H1 (cell line): ENCODE measurements around the gene SLC8A1. TPM values are rescaled to one million over a fixed set of nuclear protein-coding genes. Genes with fewer than 3 reads are reported as not detected.

Experiments
- CTCF ChIA-PET: fragments of 300-600 bp; sonication (Branson Sonifier 250); formaldehyde crosslinking; loops from one replicate; lab custom pipeline; 2021; ENCODE audit not compliant: partially characterized antibody; lab: Charles Lee
- POLR2A ChIA-PET: fragments of 300-600 bp; sonication (Branson Sonifier 250); formaldehyde crosslinking; loops from one replicate; lab custom pipeline; 2021; ENCODE audit warnings: inconsistent platforms; ENCODE audit not compliant: partially characterized antibody; lab: Charles Lee
- DNase-seq, 2 experiments: peaks; one replicate each; pipeline versions ENCODE4 v3.0.0 to v3.0.0-alpha.2; 2010 to 2022; ENCODE audit warnings: low spot score in 2 of 2, low read depth in 1 of 2, mixed read lengths in 1 of 2
- FAIRE-seq: peaks from 2 replicates; lab custom pipeline; 2011; peaks lifted over from hg19 to GRCh38; lab: Jason Lieb, UNC
- H2AFZ ChIP-seq: 2 replicates; pipeline ENCODE4 v1.8.1; 2012; ENCODE audit warnings: low read length, inconsistent platforms
- H2AK5ac ChIP-seq: 2 replicates; pipeline ENCODE4 v1.6.1; 2013; ENCODE audit warnings: low read depth, low read length
- H2BK120ac ChIP-seq: replicated peaks from 2 replicates; pipeline ENCODE3; 2013; ENCODE audit warnings: low read depth, low read length, inconsistent platforms
- H2BK12ac ChIP-seq: 2 replicates; pipeline ENCODE4 v1.6.1; 2013; ENCODE audit warnings: low read depth, low read length
- H2BK15ac ChIP-seq: 2 replicates; pipeline ENCODE4 v1.6.1; 2013; ENCODE audit warnings: low read length
- H2BK20ac ChIP-seq: 2 replicates; pipeline ENCODE4 v1.6.1; 2013; ENCODE audit warnings: low read length
- H2BK5ac ChIP-seq: 2 replicates; pipeline ENCODE4 v1.6.1; 2013; ENCODE audit warnings: low read depth, low read length
- H3K14ac ChIP-seq: 2 replicates; pipeline ENCODE4 v1.6.1; 2013; ENCODE audit warnings: inconsistent platforms; ENCODE audit not compliant: insufficient read length
- H3K18ac ChIP-seq: 2 replicates; pipeline ENCODE4 v1.6.1; 2013; ENCODE audit warnings: low read length; ENCODE audit errors: extremely low read depth
- H3K23ac ChIP-seq: 2 replicates; pipeline ENCODE4 v1.6.1; 2013; ENCODE audit warnings: inconsistent platforms; ENCODE audit not compliant: insufficient read length
- H3K23me2 ChIP-seq: 2 replicates; pipeline ENCODE4 v1.6.1; 2013; ENCODE audit warnings: low read depth, low read length
- H3K27ac ChIP-seq: 2 replicates; pipeline ENCODE4 v1.6.1; 2011; ENCODE audit warnings: low read depth, low read length, inconsistent platforms
- H3K27me3 ChIP-seq, 4 experiments: replicated peaks in 1 of 4; 1 replicate in 1 of 4; 2 replicates in 3 of 4; pipeline versions ENCODE4 v1.6.1 to v1.8.1; 2011 to 2013; ENCODE audit warnings: low read length in 3 of 4, mild to moderate bottlenecking in 3 of 4, inconsistent platforms in 2 of 4, mixed read lengths in 2 of 4, moderate library complexity in 1 of 4; ENCODE audit not compliant: control insufficient read depth in 3 of 4, insufficient read depth in 3 of 4; ENCODE audit errors: extremely low read depth in 1 of 4
- H3K36me3 ChIP-seq, 4 experiments: 2 replicates each; pipeline versions ENCODE4 v1.6.1 to v1.8.1; 2011 to 2013; ENCODE audit warnings: mild to moderate bottlenecking in 4 of 4, low read length in 3 of 4, moderate library complexity in 2 of 4, control low read depth in 1 of 4, inconsistent platforms in 1 of 4; ENCODE audit not compliant: insufficient read depth in 4 of 4, control insufficient read depth in 2 of 4
- H3K4ac ChIP-seq: replicated peaks from 2 replicates; pipeline ENCODE3; 2013; ENCODE audit warnings: low read length, low read depth, mixed read lengths, inconsistent platforms; ENCODE audit not compliant: insufficient read length
- H3K4me1 ChIP-seq, 4 experiments: replicated peaks in 1 of 4; 1 replicate in 1 of 4; 2 replicates in 3 of 4; pipeline versions ENCODE4 v1.6.1 to v1.8.1; 2011 to 2013; ENCODE audit warnings: low read length in 3 of 4, inconsistent platforms in 2 of 4, mixed read lengths in 1 of 4; ENCODE audit not compliant: insufficient read depth in 4 of 4, control insufficient read depth in 3 of 4
- H3K4me2 ChIP-seq, 2 experiments: 2 replicates each; pipeline versions ENCODE4 v1.6.1 to v1.8.1; 2011 to 2013; ENCODE audit warnings: low read depth in 2 of 2, low read length in 2 of 2, control low read depth in 1 of 2, inconsistent platforms in 1 of 2, mild to moderate bottlenecking in 1 of 2; ENCODE audit not compliant: insufficient read depth in 1 of 2
- H3K4me3 ChIP-seq, 4 experiments: fragments of 200-600, 300-600 bp in 1 of 4; sonication (generic), shearing (Covaris generic), sonication (Bioruptor Twin) in 1 of 4; 2 replicates each; pipeline versions ENCODE4 v1.5.1 to v1.8.1; 2011 to 2016; ENCODE audit warnings: low read length in 4 of 4, low read depth in 3 of 4, control low read depth in 2 of 4, inconsistent platforms in 2 of 4, mild to moderate bottlenecking in 2 of 4, mixed read lengths in 1 of 4, moderate library complexity in 1 of 4; ENCODE audit not compliant: insufficient read depth in 2 of 4; ENCODE audit errors: extremely low read depth in 1 of 4
- H3K56ac ChIP-seq: replicated peaks from 2 replicates; pipeline ENCODE3; 2013; ENCODE audit warnings: low read depth, mild to moderate bottlenecking, mixed read lengths, low read length, inconsistent platforms; ENCODE audit not compliant: insufficient read length
- H3K79me1 ChIP-seq: 2 replicates; pipeline ENCODE4 v1.6.1; 2013; ENCODE audit warnings: low read depth, low read length, control low read depth
- H3K79me2 ChIP-seq, 2 experiments: 2 replicates each; pipeline versions ENCODE4 v1.6.1 to v1.8.1; 2012 to 2013; ENCODE audit warnings: low read length in 2 of 2, mild to moderate bottlenecking in 2 of 2, inconsistent platforms in 1 of 2; ENCODE audit not compliant: insufficient read depth in 2 of 2, control insufficient read depth in 1 of 2
- H3K9ac ChIP-seq, 4 experiments: replicated peaks in 1 of 4; 1 replicate in 1 of 4; 2 replicates in 3 of 4; pipeline versions ENCODE4 v1.6.1 to v1.8.1; 2011 to 2013; ENCODE audit warnings: low read depth in 3 of 4, low read length in 3 of 4, control low read depth in 2 of 4, mild to moderate bottlenecking in 2 of 4, moderate library complexity in 2 of 4, inconsistent platforms in 1 of 4; ENCODE audit errors: extremely low read depth in 1 of 4
- H3K9me3 ChIP-seq, 2 experiments: 2 replicates each; pipeline versions ENCODE4 v1.6.1 to v1.8.1; 2012 to 2013; ENCODE audit warnings: mild to moderate bottlenecking in 2 of 2, moderate library complexity in 2 of 2, control low read depth in 1 of 2, inconsistent platforms in 1 of 2, low read depth in 1 of 2, low read length in 1 of 2, mixed read lengths in 1 of 2; ENCODE audit not compliant: insufficient read depth in 2 of 2
- H4K20me1 ChIP-seq, 2 experiments: replicated peaks in 1 of 2; 2 replicates each; pipeline versions ENCODE3 to v1.8.1; 2011 to 2013; ENCODE audit warnings: inconsistent platforms in 2 of 2, low read length in 2 of 2, mild to moderate bottlenecking in 1 of 2; ENCODE audit not compliant: insufficient read depth in 2 of 2, control insufficient read depth in 1 of 2
- H4K5ac ChIP-seq: 2 replicates; pipeline ENCODE4 v1.6.1; 2013; ENCODE audit warnings: low read length, low read depth, mixed read lengths, inconsistent platforms; ENCODE audit not compliant: insufficient read length
- H4K8ac ChIP-seq: 2 replicates; pipeline ENCODE4 v1.8.0; 2013; ENCODE audit warnings: mild to moderate bottlenecking, moderate library complexity, low read length, inconsistent platforms; ENCODE audit not compliant: insufficient read depth; ENCODE audit errors: extremely low read depth
- H4K91ac ChIP-seq: replicated peaks from 2 replicates; pipeline ENCODE3; 2013; ENCODE audit warnings: low read length, mixed read lengths, inconsistent platforms; ENCODE audit not compliant: insufficient read length
- BRCA1 ChIP-seq: IDR thresholded peaks from 2 replicates; pipeline ENCODE4 v1.6.1; 2012; ENCODE audit warnings: low read depth, low read length, improper control_type of control experiment
- CHD2 ChIP-seq: IDR thresholded peaks from 2 replicates; pipeline ENCODE4 v1.6.1; 2012; ENCODE audit warnings: low read length, improper control_type of control experiment
- CTBP2 ChIP-seq: IDR thresholded peaks from 2 replicates; pipeline ENCODE4 v1.7.0; 2011; ENCODE audit warnings: borderline replicate concordance, mild to moderate bottlenecking, moderate library complexity, mixed read lengths, low read length; ENCODE audit not compliant: insufficient read depth, insufficient read length
- KDM1A ChIP-seq: fragments of 200-600, 300-600 bp; sonication (generic); IDR thresholded peaks from 2 replicates; pipeline ENCODE4 v1.7.1; 2016; ENCODE audit warnings: mild to moderate bottlenecking, low read length, borderline replicate concordance
- MAFK ChIP-seq: IDR thresholded peaks from 2 replicates; pipeline ENCODE4 v1.6.1; 2012; ENCODE audit warnings: low read depth, mild to moderate bottlenecking, improper control_type of control experiment, low read length
- NRF1 ChIP-seq: IDR thresholded peaks from 2 replicates; pipeline ENCODE4 v1.6.1; 2011; ENCODE audit warnings: mild to moderate bottlenecking, low read depth, low read length, improper control_type of control experiment
- POLR2A ChIP-seq, 2 experiments: IDR thresholded peaks; 1 replicate in 1 of 2; 2 replicates in 1 of 2; pipeline ENCODE4 v1.6.1; 2011; ENCODE audit warnings: low read depth in 2 of 2, low read length in 2 of 2, mild to moderate bottlenecking in 2 of 2; ENCODE audit errors: control extremely low read depth in 1 of 2
- ZNF274 ChIP-seq: IDR thresholded peaks from 2 replicates; pipeline ENCODE4 v1.7.0; 2012; ENCODE audit warnings: low read length, borderline replicate concordance; ENCODE audit errors: extremely low read depth
- WGBS, 2 experiments: shearing (Covaris generic) in 1 of 2; methylation state at CpG; one replicate each; pipeline versions ENCODE4 v1.1.6 to v1.1.7; 2013 to 2015; ENCODE audit warnings: low lambda C conversion rate in 2 of 2, mixed read lengths in 2 of 2, inconsistent platforms in 1 of 2, low coverage in 1 of 2, missing lambda C conversion rate in 1 of 2; ENCODE audit not compliant: insufficient replicate concordance in 2 of 2, insufficient coverage in 1 of 2, insufficient read length in 1 of 2; ENCODE audit errors: extremely low coverage in 1 of 2, missing lambda C conversion rate in 1 of 2; 5-methylcytosine and 5-hydroxymethylcytosine counted together
- polyA plus RNA-seq, 7 experiments: library from polyadenylated mRNA; depleted of rRNA in 3 of 7; stranded (reverse) in 5 of 7; unstranded in 2 of 7; fragments of >200 nt in 5 of 7; fragments of 200-250 nt in 2 of 7; gene quantifications; 1 replicate in 5 of 7; 2 replicates in 1 of 7; 4 replicates in 1 of 7; pipeline versions ENCODE4 v1.2.1 to v1.2.3, GENCODE V29; 2011 to 2013; ENCODE audit warnings: missing spikeins in 2 of 7, mixed read lengths in 2 of 7
- total RNA-seq: library from RNA; stranded (reverse); fragmentation: NEBNext Ultra II Directional; extraction: Animal tissue kit (Norgen Biotek cat#: 25700); gene quantifications from 2 replicates; pipeline ENCODE4 v1.2.1, GENCODE V29; 2021

SLC8A1 gene
- total and polyA plus RNA-seq, 2 of the 8 experiments (the other 6 are each of a cell fraction or from before 2014, with no cell fraction given) = 0.68 to 3.6 TPM

GRCh38 chr2:40406485-40407289, 45.2 kb downstream of the SLC8A1 start:
- Histone ChIP-seq H2BK120ac (no peak overlapping the region), H3K36me3 (no peaks in the 10 kb centered on the region), H3K4me2 (no peak overlapping the region), H3K23ac (no peak overlapping the region), H3K79me2 (no peaks in the 10 kb centered on the region), H2AFZ (no peak overlapping the region), H3K9me3 (no peaks in the 10 kb centered on the region), H3K18ac (no peak overlapping the region), H3K14ac (no peak overlapping the region), H4K20me1 (no peaks in the 10 kb centered on the region), H3K4me1 (no peaks in the 10 kb centered on the region; a peak in 1 of 7 replicates), H4K5ac (no peak overlapping the region), H2AK5ac (no peak overlapping the region), H2BK20ac (no peak overlapping the region), H2BK5ac (no peak overlapping the region), H2BK12ac (no peak overlapping the region), H4K8ac (no peak overlapping the region), H3K4me3 (no peak overlapping the region), H3K9ac (no peak overlapping the region), H3K27me3 (no peaks in the 10 kb centered on the region), H3K56ac (no peak overlapping the region), H2BK15ac (no peak overlapping the region), H3K4ac (no peak overlapping the region), H3K79me1 (no peaks in the 10 kb centered on the region), H3K27ac (no peak overlapping the region), H4K91ac (no peak overlapping the region), H3K23me2 (no peaks in the 10 kb centered on the region)
- DNase-seq = no peak
- ChIA-PET CTCF (interaction anchor here (0.7 to 1.2 kb wide), 2 partner anchors 17 to 199 kb away, joined by 3 read pairs; no protein-coding TSS in a partner anchor), POLR2A (no interaction called here)
- FAIRE-seq = no peak
- WGBS, 2 experiments = 93% methylated on average over 8 of the region's 8 CpGs; no CpG with 5 or more reads in 1 of the 2 experiments
- TF ChIP-seq NRF1 (no peak), BRCA1 (no peak), ZNF274 (no peak), CHD2 (no peak), MAFK (no peak), KDM1A (no peak), CTBP2 (no peak), POLR2A (IDR thresholded peaks at IDR 0.05; ENCODE audit: control extremely low read depth in 1 of 2, low read depth in 2 of 2, low read length in 2 of 2) (no peak)
